Loucy (cell line): ENCODE measurements around the gene MBNL1.

Experiments
- CTCF ChIP-seq: fragments of 200-600 bp; sonication (generic); conservative IDR thresholded peaks from 2 replicates; pipeline ENCODE4 v1.5.1; 2014; ENCODE audit warnings: mild to moderate bottlenecking, antibody characterized with exemption, low read length
- EZH2phosphoT487 ChIP-seq: fragments of 200-600 bp; IDR thresholded peaks from 2 replicates; pipeline ENCODE4 v1.6.1; 2018; ENCODE audit warnings: antibody characterized with exemption, mild to moderate bottlenecking, moderate library complexity, borderline replicate concordance

- no peak for TF ChIP-seq CTCF
- TF ChIP-seq EZH2phosphoT487: no peak
Observed at GRCh38 chr3:152513301-152513960, 244.7 kb downstream of the MBNL1 start.
